Measurements from ENCODE around the gene HOXB7. TPM values are rescaled to one million over a fixed set of nuclear protein-coding genes. Genes with fewer than 3 reads are reported as not detected.

Gene HOXB7
- total RNA-seq, 1 experiment from 2014 or later, result 28.2 TPM

DNA sequence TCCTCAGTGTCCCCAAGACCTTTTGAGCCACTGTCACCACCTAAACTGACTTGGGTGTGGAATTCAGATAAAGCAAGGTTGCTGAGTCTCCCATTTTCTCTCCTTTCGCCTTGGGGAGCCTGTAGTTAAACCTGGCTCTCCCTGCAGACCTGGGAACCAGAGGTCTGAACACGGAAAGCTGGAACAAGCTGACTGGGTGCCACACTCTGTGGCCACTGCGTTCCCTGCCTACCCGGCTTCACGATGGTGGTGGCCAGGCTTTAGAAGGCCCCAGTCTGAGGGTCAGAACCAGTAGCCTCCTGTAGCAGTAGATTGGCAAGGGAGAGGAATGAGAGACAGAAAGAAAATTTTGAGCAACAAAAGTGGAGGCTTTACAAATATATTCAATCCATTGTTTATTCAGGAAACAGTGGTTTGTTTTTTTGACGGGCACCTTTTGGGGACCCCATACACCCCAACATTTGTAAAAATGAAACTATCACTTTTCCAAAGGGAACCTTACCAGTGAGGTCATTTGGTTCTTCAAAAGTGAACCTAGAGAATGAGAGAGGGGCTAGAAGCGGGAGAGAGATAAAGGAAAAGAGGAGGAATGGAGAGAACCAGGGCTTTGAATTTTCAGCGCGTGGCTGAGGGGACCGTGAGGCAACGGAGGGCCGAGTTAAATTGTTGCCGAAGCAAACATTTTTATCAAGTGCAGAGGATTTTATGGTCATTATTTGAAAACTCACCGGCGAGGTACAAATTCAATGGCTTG is 6.1 kb upstream of the HOXB7 start:
- POLR2A ChIA-PET (ENCODE audit: unreplicated experiment), result no interaction called here
- no peaks in the 10 kb centered on the region for H3K79me2 ChIP-seq (ENCODE audit: low read depth)
- H3K4me2 ChIP-seq, result no peak overlapping the region
- TF ChIP-seq, protein P1, sequence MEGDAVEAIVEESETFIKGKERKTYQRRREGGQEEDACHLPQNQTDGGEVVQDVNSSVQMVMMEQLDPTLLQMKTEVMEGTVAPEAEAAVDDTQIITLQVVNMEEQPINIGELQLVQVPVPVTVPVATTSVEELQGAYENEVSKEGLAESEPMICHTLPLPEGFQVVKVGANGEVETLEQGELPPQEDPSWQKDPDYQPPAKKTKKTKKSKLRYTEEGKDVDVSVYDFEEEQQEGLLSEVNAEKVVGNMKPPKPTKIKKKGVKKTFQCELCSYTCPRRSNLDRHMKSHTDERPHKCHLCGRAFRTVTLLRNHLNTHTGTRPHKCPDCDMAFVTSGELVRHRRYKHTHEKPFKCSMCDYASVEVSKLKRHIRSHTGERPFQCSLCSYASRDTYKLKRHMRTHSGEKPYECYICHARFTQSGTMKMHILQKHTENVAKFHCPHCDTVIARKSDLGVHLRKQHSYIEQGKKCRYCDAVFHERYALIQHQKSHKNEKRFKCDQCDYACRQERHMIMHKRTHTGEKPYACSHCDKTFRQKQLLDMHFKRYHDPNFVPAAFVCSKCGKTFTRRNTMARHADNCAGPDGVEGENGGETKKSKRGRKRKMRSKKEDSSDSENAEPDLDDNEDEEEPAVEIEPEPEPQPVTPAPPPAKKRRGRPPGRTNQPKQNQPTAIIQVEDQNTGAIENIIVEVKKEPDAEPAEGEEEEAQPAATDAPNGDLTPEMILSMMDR (conservative IDR thresholded peaks at IDR 0.05), result no peak
- no peak for TF ChIP-seq EZH2 (IDR thresholded peaks at IDR 0.05; ENCODE audit: low read depth)
- no peaks in the 10 kb centered on the region for H3K27me3 ChIP-seq (ENCODE audit: insufficient read depth, low read depth)
- H3K36me3 ChIP-seq (ENCODE audit: low read depth), result no peaks in the 10 kb centered on the region
- intact Hi-C loops (cut with micrococcal nuclease; ENCODE audit: unreplicated experiment), result loop anchor here (5.0 to 10.0 kb wide), 4 partner anchors 265 to 672 kb away; partner anchors contain the start of gene PNPO
- no peak for DNase-seq
- no peaks in the 10 kb centered on the region for H4K20me1 ChIP-seq (ENCODE audit: insufficient read depth)
- BruUV-seq (replicated peaks), result no TSS peak
- no peak overlapping the region for H3K4me3 ChIP-seq
- H3F3A ChIP-seq (ENCODE audit: insufficient read depth, low read depth), result no peaks in the 10 kb centered on the region
- no peak overlapping the region for H2AFZ ChIP-seq
- H3K27ac ChIP-seq, result no peak overlapping the region
- H3K9me3 ChIP-seq (ENCODE audit: insufficient read depth, low read depth), result no peaks in the 10 kb centered on the region
- peaks cover 9% of the 10 kb centered on the region; the same call in 1 of the 2 replicates for H3K4me1 ChIP-seq (replicated peaks; ENCODE audit: insufficient read depth)
- no peaks in the 10 kb centered on the region for H3K9me2 ChIP-seq (ENCODE audit: insufficient read depth)
- CTCF ChIA-PET, result no interaction called here

DNA sequence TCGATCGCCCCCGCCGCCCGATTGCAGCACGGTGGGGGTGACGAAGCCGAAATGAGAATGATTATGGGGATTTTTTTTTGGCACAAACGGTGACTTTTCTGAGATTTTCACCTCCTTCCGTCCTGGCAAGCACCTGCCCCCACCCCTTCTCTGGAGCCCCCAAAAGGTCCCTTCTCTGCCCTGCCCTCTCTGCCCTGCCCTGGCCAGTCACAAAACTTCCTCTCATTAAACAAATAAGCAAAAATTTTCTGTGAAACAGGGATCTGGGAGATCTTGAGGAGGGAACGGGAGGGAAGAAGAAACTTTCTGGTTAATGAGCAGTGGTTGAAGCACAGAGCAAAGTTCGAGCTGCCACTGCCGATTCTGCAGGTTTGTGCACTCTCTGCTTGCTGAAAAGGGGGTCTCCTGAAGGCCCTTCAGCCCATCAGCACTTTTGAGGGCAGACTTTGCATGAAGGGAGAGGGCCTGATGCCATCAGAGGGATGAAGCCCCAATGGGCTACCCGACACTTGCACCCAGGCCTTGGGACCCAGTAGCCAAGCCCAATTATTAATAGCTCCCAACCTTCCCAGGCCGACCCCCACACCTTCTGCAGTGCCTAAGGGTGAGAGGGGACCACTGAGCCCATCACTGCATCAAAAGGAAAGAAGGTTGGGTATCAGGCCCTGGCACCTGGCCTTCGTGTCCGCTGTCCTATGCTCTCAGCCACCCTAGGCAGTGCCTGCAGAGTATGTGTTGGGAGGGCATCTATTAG is 5.3 kb upstream of the HOXB7 start:
- no peak overlapping the region for H2AFZ ChIP-seq
- TF ChIP-seq, protein P1 (conservative IDR thresholded peaks at IDR 0.05), result no peak
- no peak for TF ChIP-seq EZH2 (IDR thresholded peaks at IDR 0.05; ENCODE audit: low read depth)
- H3K27ac ChIP-seq, result no peak overlapping the region
- no peak overlapping the region for H3K4me2 ChIP-seq
- no peaks in the 10 kb centered on the region for H4K20me1 ChIP-seq (ENCODE audit: insufficient read depth)
- H3F3A ChIP-seq (ENCODE audit: insufficient read depth, low read depth), result no peaks in the 10 kb centered on the region
- no peaks in the 10 kb centered on the region for H3K27me3 ChIP-seq (ENCODE audit: insufficient read depth, low read depth)
- H3K36me3 ChIP-seq (ENCODE audit: low read depth), result no peaks in the 10 kb centered on the region
- H3K79me2 ChIP-seq (ENCODE audit: low read depth), result no peaks in the 10 kb centered on the region
- POLR2A ChIA-PET (ENCODE audit: unreplicated experiment), result no interaction called here
- H3K4me3 ChIP-seq, result no peak overlapping the region
- no peaks in the 10 kb centered on the region for H3K9me3 ChIP-seq (ENCODE audit: insufficient read depth, low read depth)
- no peaks in the 10 kb centered on the region for H3K9me2 ChIP-seq (ENCODE audit: insufficient read depth)
- intact Hi-C loops (cut with micrococcal nuclease; ENCODE audit: unreplicated experiment), result loop anchor here (5.0 to 10.0 kb wide), 4 partner anchors 264 to 671 kb away; partner anchors contain the start of gene PNPO
- CTCF ChIA-PET, result no interaction called here
- no TSS peak for BruUV-seq (replicated peaks)
- H3K4me1 ChIP-seq (replicated peaks; ENCODE audit: insufficient read depth), result peaks cover 9% of the 10 kb centered on the region; the same call in 1 of the 2 replicates
- no peak for DNase-seq

DNA sequence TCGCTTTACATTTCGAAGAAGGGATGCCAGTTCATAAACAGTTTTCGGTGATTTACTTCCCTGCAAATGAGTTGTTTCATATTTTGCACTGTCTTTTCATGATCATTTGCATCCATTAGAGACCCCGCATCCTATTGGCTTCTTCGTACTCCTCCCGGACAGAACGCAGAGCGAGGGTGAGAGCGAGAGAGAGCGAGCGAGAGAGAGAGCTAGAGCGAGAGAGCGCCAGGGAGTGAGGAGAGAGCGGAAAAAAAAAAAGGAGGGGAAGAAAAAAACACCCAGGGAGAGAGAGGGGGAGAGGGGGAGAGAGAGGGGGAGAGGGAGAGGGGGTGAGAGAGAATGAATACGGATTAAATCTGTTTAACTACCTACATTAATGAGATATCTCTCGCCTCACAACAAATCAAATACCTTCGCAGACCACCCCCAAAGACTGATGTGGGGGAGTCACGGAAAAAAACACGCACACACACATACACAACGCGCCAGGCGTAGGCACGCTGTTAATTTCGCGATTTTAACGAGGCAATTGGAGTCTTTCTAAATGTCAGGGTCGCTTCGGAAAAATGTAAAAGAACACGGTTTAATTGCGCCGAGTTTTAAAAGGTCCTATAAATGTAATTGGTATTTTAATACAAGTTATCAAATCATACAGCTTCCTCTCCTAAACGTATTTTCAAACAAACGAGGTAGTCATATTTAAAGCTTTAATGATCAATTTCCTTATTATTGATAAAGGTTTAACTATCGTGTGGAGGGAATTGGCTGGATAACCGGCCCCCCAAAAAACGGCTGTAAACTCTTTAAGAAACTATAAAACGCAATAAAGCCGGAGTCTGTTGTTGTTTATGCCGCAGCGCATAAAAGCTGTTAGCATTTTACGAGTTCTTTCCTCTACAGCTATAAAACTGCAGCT is 4.5 kb upstream of the HOXB7 start, which contains the start of gene HOXB8:
HOXB8 (minus strand) TSS at position 246 of the 916 bp plus-strand sequence. CDS start 588 bp downstream, outside the sequence.
- BruUV-seq (replicated peaks), result no TSS peak
- no peak within 1 kb of the TSS for H3K4me3 ChIP-seq
- H2AFZ ChIP-seq, result no peak within 1 kb of the TSS
- no peaks in the 10 kb centered on the region for H3F3A ChIP-seq (ENCODE audit: insufficient read depth, low read depth)
- no peaks in the 10 kb centered on the region for H3K27me3 ChIP-seq (ENCODE audit: insufficient read depth, low read depth)
- DNase-seq, result no peak
- H3K4me1 ChIP-seq (replicated peaks; ENCODE audit: insufficient read depth), result peaks cover 9% of the 10 kb centered on the region; the same call in 1 of the 2 replicates
- H3K79me2 ChIP-seq (ENCODE audit: low read depth), result 0 out of 2 replicates have a peak, but pooled peaks cover 3% of the 10 kb centered on the region
- no peaks in the 10 kb centered on the region for H3K9me3 ChIP-seq (ENCODE audit: insufficient read depth, low read depth)
- ChIA-PET POLR2A (ENCODE audit: unreplicated experiment) (no interaction called here), CTCF (interaction anchor here (0.7 to 1.3 kb wide), 3 partner anchors 122 to 400 kb away, joined by 4 to 12 read pairs (median 6); no protein-coding TSS in a partner anchor)
- H3K4me2 ChIP-seq, result no peak within 1 kb of the TSS
- H3K27ac ChIP-seq, result no peak within 1 kb of the TSS
- TF ChIP-seq, protein P1 (conservative IDR thresholded peaks at IDR 0.05), result no peak
- no peak for TF ChIP-seq EZH2 (IDR thresholded peaks at IDR 0.05; ENCODE audit: low read depth)
- H3K9me2 ChIP-seq (ENCODE audit: insufficient read depth), result no peaks in the 10 kb centered on the region
- H4K20me1 ChIP-seq (ENCODE audit: insufficient read depth), result no peaks in the 10 kb centered on the region
- H3K36me3 ChIP-seq (ENCODE audit: low read depth), result no peaks in the 10 kb centered on the region
- intact Hi-C loops (cut with micrococcal nuclease; ENCODE audit: unreplicated experiment), result loop anchor here (5.0 to 10.0 kb wide), 4 partner anchors 263 to 671 kb away; partner anchors contain the start of gene PNPO
